ENCODE data around the gene ARNT2.

DNA sequence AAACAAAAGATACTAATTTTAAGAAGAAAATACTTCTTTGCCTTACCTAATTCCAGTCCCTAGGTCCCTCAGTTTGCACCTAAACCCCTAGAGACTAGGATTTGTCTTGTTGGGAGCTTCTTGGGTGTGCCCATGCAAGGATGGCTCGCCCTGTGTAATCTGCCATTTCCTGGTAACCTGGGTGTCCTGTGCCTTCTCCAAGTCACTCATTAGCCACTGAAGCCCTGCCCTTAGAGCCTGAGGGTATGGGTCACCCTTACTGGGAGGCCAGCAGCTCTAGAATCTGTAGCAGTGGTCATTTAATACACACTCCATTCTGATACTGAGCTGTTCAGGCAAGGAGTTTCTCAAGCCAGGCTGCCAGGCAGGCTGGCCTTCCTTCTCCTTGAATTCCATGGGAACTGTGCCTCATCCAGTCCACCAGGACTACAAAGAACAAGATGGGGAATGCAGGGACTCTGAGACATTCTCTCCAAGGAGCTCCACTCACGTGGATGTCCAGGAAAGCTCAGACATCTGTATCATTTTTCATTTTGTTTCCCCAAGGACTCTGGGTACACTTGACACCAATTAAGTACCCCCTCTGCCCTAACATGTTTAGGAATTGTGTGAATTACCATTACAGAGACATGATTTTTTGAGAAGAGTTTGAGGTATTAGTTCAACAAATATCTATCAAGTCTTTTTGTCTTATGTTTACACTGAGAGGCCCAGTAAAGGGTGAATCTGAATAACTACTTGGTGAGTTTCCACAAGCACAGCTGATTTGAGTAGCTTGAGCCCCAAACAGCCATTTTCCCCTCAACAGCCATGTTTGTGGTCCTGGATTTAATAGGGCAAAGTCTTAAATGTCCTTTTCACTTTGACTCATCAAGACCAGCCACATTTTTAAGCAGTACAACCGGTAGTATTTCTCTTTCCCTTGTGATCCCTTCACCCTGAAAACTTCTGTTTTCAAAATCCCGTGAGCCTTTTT is 52.6 kb downstream of the ARNT2 start:
- TF ChIP-seq EZH2 (IDR thresholded peaks at IDR 0.05; ENCODE audit: borderline replicate concordance), result no peak
- TF ChIP-seq, protein P1, sequence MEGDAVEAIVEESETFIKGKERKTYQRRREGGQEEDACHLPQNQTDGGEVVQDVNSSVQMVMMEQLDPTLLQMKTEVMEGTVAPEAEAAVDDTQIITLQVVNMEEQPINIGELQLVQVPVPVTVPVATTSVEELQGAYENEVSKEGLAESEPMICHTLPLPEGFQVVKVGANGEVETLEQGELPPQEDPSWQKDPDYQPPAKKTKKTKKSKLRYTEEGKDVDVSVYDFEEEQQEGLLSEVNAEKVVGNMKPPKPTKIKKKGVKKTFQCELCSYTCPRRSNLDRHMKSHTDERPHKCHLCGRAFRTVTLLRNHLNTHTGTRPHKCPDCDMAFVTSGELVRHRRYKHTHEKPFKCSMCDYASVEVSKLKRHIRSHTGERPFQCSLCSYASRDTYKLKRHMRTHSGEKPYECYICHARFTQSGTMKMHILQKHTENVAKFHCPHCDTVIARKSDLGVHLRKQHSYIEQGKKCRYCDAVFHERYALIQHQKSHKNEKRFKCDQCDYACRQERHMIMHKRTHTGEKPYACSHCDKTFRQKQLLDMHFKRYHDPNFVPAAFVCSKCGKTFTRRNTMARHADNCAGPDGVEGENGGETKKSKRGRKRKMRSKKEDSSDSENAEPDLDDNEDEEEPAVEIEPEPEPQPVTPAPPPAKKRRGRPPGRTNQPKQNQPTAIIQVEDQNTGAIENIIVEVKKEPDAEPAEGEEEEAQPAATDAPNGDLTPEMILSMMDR (IDR thresholded peaks at IDR 0.05; ENCODE audit: poor library complexity), result no peak
- TF ChIP-seq EZH2phosphoT487 (IDR thresholded peaks at IDR 0.05; ENCODE audit: low read depth, severe bottlenecking, unreplicated experiment), result no peak

All from hepatocyte (in vitro differentiated cells).